Measurements from ENCODE around the gene CARMIL1.

DNA sequence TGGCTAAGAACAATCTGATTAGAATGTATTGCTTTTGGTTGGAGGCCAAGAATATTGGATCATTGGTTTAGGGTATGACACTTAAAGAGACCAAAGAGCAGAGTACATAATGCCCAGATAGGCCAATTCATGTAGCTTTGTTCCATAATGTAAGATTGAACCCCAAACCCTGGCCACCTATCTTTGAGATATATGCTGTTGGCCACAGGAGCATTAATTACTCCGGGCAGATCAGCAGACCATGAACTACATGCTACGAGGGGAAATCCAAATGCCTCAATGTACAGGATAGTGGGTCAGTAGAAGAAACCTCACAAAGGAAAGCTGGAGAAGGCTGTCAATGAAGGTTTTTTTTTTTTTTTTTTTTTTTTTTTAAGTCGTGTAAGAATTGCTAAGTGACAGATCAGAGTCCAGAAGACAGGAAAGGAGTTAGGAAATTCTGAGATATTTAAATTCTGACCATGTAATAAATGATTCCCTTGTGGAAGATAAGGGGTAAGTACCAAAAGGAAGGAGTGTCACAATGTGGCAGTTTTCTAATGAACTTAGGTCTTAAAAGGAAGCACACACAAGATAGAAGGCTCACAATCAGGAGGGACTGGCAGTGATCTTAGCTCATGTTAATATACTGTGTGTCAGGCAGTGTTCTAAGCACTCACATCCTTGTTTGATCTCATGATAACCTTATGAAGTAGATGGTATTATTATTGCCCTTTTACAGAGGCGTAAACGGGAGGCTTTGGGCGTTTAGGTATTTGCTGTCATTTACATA lies 61.4 kb downstream of the CARMIL1 start:
- TF ChIP-seq, protein P1, sequence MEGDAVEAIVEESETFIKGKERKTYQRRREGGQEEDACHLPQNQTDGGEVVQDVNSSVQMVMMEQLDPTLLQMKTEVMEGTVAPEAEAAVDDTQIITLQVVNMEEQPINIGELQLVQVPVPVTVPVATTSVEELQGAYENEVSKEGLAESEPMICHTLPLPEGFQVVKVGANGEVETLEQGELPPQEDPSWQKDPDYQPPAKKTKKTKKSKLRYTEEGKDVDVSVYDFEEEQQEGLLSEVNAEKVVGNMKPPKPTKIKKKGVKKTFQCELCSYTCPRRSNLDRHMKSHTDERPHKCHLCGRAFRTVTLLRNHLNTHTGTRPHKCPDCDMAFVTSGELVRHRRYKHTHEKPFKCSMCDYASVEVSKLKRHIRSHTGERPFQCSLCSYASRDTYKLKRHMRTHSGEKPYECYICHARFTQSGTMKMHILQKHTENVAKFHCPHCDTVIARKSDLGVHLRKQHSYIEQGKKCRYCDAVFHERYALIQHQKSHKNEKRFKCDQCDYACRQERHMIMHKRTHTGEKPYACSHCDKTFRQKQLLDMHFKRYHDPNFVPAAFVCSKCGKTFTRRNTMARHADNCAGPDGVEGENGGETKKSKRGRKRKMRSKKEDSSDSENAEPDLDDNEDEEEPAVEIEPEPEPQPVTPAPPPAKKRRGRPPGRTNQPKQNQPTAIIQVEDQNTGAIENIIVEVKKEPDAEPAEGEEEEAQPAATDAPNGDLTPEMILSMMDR (IDR thresholded peaks at IDR 0.05): no peak
- no peak for TF ChIP-seq POLR2A (IDR thresholded peaks at IDR 0.05)
